Melanocyte of skin (primary cell): Measurements from ENCODE around the gene ZFP28. TPM values are rescaled to one million over a fixed set of nuclear protein-coding genes. Genes with fewer than 3 reads are reported as not detected.

Experiments
- total RNA-seq, 2 donors: library from RNA; depleted of rRNA; stranded (reverse); fragments of >200 nt; gene quantifications; 2 replicates each; pipeline ENCODE4 v1.2.3, GENCODE V29; 2012

The ZFP28 gene
- total RNA-seq: 1 to 10 TPM; 7.7 to 8.6 TPM

DNA sequence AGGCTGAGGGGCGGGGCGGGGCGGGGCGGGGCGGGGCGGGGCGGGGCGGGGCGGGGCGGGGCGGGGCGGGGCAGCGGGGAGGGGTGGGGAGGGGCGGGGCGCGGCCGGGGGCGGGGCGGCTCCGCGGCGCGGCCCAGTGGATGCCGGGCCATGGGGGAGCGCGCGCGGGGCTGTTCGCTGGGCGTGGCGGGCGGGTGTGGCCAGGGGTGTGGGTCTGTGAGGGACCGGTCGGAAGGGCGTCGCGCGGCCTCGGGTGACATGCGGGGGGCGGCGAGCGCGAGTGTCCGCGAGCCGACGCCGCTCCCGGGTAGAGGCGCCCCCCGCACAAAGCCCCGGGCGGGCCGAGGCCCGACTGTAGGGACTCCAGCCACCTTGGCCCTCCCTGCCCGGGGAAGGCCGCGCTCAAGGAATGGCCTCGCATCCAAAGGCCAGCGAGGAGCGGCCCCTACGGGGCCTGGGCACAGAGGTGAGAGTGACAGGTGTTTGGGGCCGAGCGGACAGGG, at the start of gene ZFP28:
Gene ZFP28 (plus strand): TSS at position 188 of the 503 bp plus-strand sequence. CDS start 71 bp downstream, at position 259.

DNA sequence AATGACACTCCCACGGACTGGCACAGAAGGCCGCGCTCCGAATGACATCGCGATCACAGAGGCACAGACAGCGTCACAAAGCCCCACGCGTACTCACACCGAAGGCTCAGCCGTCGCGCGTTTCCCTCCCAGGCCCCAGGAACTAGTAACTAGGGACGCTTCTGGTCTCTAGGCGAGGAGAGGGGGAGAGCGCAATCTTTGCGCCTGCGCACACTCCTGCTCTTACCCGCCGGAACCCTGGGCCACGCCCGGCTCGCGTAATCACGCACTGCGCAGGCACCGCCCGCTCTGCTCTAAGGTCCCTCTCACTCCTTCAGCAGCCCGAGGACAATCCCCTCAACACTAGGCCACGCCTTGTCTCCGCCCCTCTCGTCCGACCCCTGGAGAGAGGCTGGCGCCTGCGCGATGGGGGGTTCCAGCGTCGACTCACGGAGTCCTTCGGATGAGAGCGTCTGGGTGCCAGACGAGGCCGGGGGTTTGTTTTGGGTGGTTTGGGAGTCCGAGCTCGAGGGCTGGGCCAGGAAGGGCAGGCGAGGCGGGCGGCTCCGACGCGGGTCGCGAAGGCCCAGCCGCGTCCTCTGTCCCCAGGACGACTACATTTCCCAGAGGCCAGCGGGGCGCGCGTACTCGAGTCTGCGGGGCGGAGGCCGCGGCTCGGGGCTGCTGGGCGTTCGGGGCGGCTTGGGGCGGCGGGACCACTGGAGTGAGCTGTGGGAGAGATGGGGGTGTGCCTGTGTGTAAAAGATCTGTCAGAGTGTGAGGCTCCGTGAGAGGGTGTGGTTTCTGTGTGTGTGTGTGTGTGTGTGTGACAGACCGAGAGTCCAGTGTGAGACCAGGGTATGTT, 31.1 kb upstream of the ZFP28 start, which contains the start of gene ZNF471:
Gene ZNF471 (plus strand): TSS at position 410 of the 844 bp plus-strand sequence. CDS start 3,717 bp downstream, outside the sequence.

GRCh38 chr19:56567274-56568120, 28.7 kb downstream of the ZFP28 start, which contains the start of gene ZNF470:
Gene ZNF470 (plus strand): TSS chr19:56567468. CDS start chr19:56570312, 2,844 bp downstream.

GRCh38 chr19:56594783-56595547, 56.2 kb downstream of the ZFP28 start, which contains the start of gene ZNF71:
Gene ZNF71 (plus strand): TSS chr19:56595302. CDS start chr19:56601559, 6,257 bp downstream.

Other genes with a start within 250 kb of the ZFP28 start
- 1 to 10 TPM; 5.0 to 7.2 TPM for gene ZSCAN5A, start 224.1 kb upstream of the ZFP28 start, total RNA-seq
- 1 to 10 TPM; 2.0 to 4.5 TPM for gene ZNF582, start 145.4 kb upstream of the ZFP28 start, total RNA-seq
- gene ZNF583, start 134.6 kb upstream of the ZFP28 start, total RNA-seq: 1 to 10 TPM; 3.7 to 4.8 TPM
- gene ZNF667, start 61.6 kb upstream of the ZFP28 start, total RNA-seq: 1 to 10 TPM; 3.3 to 5.5 TPM
- 1 to 10 TPM; 1.7 to 3.1 TPM for gene ZNF471, start 31.1 kb upstream of the ZFP28 start, total RNA-seq
- 1 to 10 TPM; 2.0 to 2.4 TPM for gene ZNF470, start 28.5 kb downstream of the ZFP28 start, total RNA-seq
- 10 to 100 TPM in 1 of 2 donors, 1 to 10 TPM in 1; 8.7 to 11.4 TPM for gene ZNF71, start 56.4 kb downstream of the ZFP28 start, total RNA-seq
- not detected for gene SMIM17, start 104.2 kb downstream of the ZFP28 start, total RNA-seq
- gene ZNF835, start 132.8 kb downstream of the ZFP28 start, total RNA-seq: under 1 TPM; under 0.01 to 0.69 TPM